Stomach (tissue), 9 donors: Measurements from ENCODE around the gene CELF1. TPM values are rescaled to one million over a fixed set of nuclear protein-coding genes. Genes with fewer than 3 reads are reported as not detected.
A peak's percentile ranks its signal among the peaks of the same experiment; 100 is the strongest.
"Not testable (repeated sequence)": the region's sequence is repeated elsewhere in the genome, so short reads cannot be mapped to it uniquely, and the experiment has no call there.

Source experiments
- DNase-seq, 2 donors: peaks; one replicate each; pipeline versions ENCODE4 v3.0.0 to v3.0.0-alpha.2; 2013 to 2019
- H3K27ac ChIP-seq, 5 donors: fragments of 200-600 bp in 4 of 5; sonication (generic) in 4 of 5; one replicate each; pipeline ENCODE4 v1.5.1; 2013 to 2019; ENCODE audit warnings: mild to moderate bottlenecking in 1 of 5, moderate library complexity in 1 of 5
- H3K27me3 ChIP-seq, 3 donors: fragments of 200-600 bp; sonication (generic); one replicate each; pipeline ENCODE4 v1.5.1; 2017 to 2019; ENCODE audit warnings: mixed run types in 1 of 3
- H3K36me3 ChIP-seq, 4 donors: fragments of 200-600 bp; sonication (generic); 1 replicate in 3 of 4; 2 replicates in 1 of 4; pipeline ENCODE4 v1.5.1; 2016 to 2019
- H3K4me1 ChIP-seq, 4 donors: fragments of 200-600 bp; sonication (generic); one replicate each; pipeline ENCODE4 v1.5.1; 2016 to 2019
- H3K4me3 ChIP-seq, 4 donors: fragments of 200-600 bp; sonication (generic) in 3 of 4; one replicate each; pipeline ENCODE4 v1.5.1; 2016 to 2019; ENCODE audit warnings: mild to moderate bottlenecking in 1 of 4
- H3K9me3 ChIP-seq, 4 donors: fragments of 200-600 bp; sonication (generic); one replicate each; pipeline ENCODE4 v1.5.1; 2016 to 2019
- EP300 ChIP-seq: sonication (generic); formaldehyde crosslinking; IDR thresholded peaks from one replicate; pipeline ENCODE4 v1.6.1; 2017; ENCODE audit warnings: antibody characterized with exemption
- POLR2A ChIP-seq, 4 donors: fragments of 450-650 bp; IDR thresholded peaks; one replicate each; pipeline ENCODE4 v1.6.1; 2016; ENCODE audit warnings: antibody characterized with exemption in 4 of 4, control low read depth in 2 of 4, mild to moderate bottlenecking in 1 of 4, moderate library complexity in 1 of 4
- POLR2AphosphoS5 ChIP-seq, 3 donors: sonication (generic); formaldehyde crosslinking; IDR thresholded peaks; one replicate each; pipeline ENCODE4 v1.6.1; 2016; ENCODE audit warnings: antibody characterized with exemption in 3 of 3
- WGBS, 5 donors: extraction: QIAGEN DNeasy Blood & Tissue Kit in 3 of 5; methylation state at CpG; one replicate each; pipeline versions ENCODE4 v1.1.5 to v1.1.7; 2013 to 2018; 5-methylcytosine and 5-hydroxymethylcytosine counted together
- intact Hi-C: fragments of 100-400 bp; cut with DNase I; formaldehyde crosslinking; loops from one replicate; pipeline ENCODE4 v1.15.1; 2023; ENCODE audit warnings: low total_unique reads
- polyA plus RNA-seq, 3 donors: library from polyadenylated mRNA; stranded (reverse); fragments of 200-250 nt; gene quantifications; one replicate each; pipeline ENCODE4 v1.2.3, GENCODE V29; 2013
- total RNA-seq, 5 donors: library from RNA; depleted of rRNA; stranded (reverse); fragments of >200 nt; gene quantifications; one replicate each; pipeline versions ENCODE4 v1.1.0 to v1.2.3, GENCODE V29; 2014 to 2016
- TF ChIP-seq, protein P1 (sequence below), 7 experiments: fragments of 450-650 bp in 4 of 7; fragments of 200-600 bp in 3 of 7; sonication (generic) in 3 of 7; IDR thresholded peaks; one replicate each; pipeline ENCODE4 v1.5.1; 2016 to 2019; ENCODE audit warnings: antibody characterized with exemption in 7 of 7, control low read depth in 2 of 7, mild to moderate bottlenecking in 1 of 7
- donor health status: healthy with polysubstance abuse.
- donor health status: Bipolar disorder and iron deficiency.
- donor health status: healthy.

The CELF1 gene
- total and polyA plus RNA-seq, 8 donors, result 12.7 to 206 (median 54.4) TPM

DNA sequence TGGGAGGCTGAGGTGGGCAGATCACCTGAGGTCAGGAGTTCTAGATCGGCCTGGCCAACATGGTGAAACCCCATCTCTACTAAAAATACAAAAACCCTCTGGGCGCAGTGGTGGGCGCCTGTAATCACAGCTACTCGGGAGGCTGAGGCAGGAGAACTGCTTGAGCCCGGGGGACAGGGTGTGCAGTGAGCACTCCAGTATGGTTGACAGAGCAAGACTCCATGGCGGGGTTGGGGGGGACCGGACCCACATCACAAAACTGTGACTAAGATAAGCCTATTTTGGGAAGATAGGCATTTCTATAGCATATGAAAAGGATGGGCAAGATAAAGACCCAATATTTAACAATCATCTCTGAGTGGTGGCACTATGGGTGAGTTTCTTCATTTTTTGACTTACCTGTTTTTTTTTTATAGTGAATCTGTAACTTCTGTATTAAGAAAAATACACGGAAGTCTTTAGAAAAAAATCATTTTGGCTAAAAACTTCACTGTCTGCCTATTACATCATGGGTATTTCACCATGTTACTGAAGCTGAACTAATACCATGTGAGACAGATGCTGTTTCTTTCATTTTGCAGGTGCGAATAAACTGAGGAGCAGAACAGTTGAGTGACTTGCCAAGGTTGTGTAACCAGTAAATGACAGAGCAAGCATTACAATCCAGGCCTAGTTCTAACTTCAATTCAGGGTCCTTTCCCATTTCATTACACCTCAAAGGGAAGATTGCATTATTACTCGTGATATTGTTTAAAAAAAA is 2.5 kb downstream of the CELF1 start:
- Histone ChIP-seq H3K27me3 (no peaks in the 10 kb centered on the region), H3K36me3 (peaks cover 0 to 4% (median 0%) of the 10 kb centered on the region in 4 donors), H3K4me3 (peak overlapping the region in 2 of 4 donors; percentile 99), H3K27ac (peak overlapping the region in 2 of 5 donors; percentile 93 to 97), H3K9me3 (no peaks in the 10 kb centered on the region), H3K4me1 (peaks cover 24 to 70% (median 55%) of the 10 kb centered on the region in 4 donors)
- intact Hi-C loops, result no loop called here
- 76 to 87% (median 85%) methylated on average over 10 of the region's 10 CpGs for WGBS, 5 donors
- TF ChIP-seq, protein P1, sequence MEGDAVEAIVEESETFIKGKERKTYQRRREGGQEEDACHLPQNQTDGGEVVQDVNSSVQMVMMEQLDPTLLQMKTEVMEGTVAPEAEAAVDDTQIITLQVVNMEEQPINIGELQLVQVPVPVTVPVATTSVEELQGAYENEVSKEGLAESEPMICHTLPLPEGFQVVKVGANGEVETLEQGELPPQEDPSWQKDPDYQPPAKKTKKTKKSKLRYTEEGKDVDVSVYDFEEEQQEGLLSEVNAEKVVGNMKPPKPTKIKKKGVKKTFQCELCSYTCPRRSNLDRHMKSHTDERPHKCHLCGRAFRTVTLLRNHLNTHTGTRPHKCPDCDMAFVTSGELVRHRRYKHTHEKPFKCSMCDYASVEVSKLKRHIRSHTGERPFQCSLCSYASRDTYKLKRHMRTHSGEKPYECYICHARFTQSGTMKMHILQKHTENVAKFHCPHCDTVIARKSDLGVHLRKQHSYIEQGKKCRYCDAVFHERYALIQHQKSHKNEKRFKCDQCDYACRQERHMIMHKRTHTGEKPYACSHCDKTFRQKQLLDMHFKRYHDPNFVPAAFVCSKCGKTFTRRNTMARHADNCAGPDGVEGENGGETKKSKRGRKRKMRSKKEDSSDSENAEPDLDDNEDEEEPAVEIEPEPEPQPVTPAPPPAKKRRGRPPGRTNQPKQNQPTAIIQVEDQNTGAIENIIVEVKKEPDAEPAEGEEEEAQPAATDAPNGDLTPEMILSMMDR (IDR thresholded peaks at IDR 0.05), result no peak
- TF ChIP-seq EP300, result no peak
- no peak for DNase-seq

DNA sequence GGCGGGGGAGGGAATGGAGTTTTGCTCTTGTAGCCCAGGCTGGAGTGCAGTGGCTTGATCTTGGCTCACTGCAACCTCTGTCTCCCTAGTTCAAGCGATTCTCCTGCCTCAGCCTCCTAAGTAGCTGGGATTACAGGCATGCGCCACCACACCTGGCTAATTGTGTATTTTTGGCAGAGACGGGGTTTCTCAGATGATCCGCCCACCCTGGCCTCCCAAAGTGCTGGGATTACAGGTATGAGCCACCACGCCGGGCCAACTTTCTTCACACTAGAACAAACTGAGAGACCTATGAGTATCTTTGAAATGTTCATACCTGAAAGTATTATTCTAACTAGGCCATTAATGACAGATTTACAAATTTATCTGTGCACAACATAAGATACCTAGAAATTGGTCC is 6.7 kb downstream of the CELF1 start:
- H3K4me3 ChIP-seq, H3K27me3 ChIP-seq, intact Hi-C loops, H3K36me3 ChIP-seq, DNase-seq, H3K9me3 ChIP-seq, H3K27ac ChIP-seq: not testable (repeated sequence)
- 81 to 98% (median 96%) methylated on average over 7 of the region's 7 CpGs for whole genome bisulfite sequencing, 5 donors
- peaks cover 16 to 90% (median 68%) of the 10 kb centered on the region in 4 donors for H3K4me1 ChIP-seq

DNA sequence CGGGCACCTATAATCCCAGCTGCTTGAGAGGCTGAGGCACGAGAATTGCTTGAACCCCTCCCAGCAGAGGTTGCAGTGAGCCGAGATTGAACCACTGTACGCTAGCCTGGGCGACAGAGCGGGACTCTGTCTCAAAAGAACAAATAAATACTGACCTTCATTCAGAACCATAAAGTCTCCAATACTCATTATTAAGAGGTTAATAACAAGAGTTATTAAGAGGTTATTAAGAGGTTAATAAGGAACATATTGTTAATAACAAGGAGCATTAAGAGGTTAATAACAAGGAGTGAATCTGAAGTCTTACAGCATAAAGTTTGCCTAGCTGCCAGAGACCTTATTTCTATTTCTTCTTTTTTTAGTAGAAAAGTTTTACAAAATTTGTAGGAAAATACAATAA is 7.6 kb downstream of the CELF1 start:
- TF ChIP-seq EP300, result no peak
- TF ChIP-seq POLR2AphosphoS5 (IDR thresholded peaks at IDR 0.05), result no peak
- TF ChIP-seq, protein P1 (IDR thresholded peaks at IDR 0.05), result no peak
- no peak for TF ChIP-seq POLR2A (IDR thresholded peaks at IDR 0.05)
- DNase-seq, result no peak
- H3K36me3 ChIP-seq, result peaks cover 0 to 4% (median 1%) of the 10 kb centered on the region in 4 donors
- H3K9me3 ChIP-seq, result no peaks in the 10 kb centered on the region
- H3K4me3 ChIP-seq, result no peak overlapping the region
- H3K27me3 ChIP-seq, result no peaks in the 10 kb centered on the region
- H3K4me1 ChIP-seq, result peaks cover 21 to 90% (median 68%) of the 10 kb centered on the region in 4 donors
- intact Hi-C loops, result no loop called here
- H3K27ac ChIP-seq, result no peak overlapping the region
- WGBS, 5 donors, result 93 to 97% (median 96%) methylated on average over 6 of the region's 6 CpGs

DNA sequence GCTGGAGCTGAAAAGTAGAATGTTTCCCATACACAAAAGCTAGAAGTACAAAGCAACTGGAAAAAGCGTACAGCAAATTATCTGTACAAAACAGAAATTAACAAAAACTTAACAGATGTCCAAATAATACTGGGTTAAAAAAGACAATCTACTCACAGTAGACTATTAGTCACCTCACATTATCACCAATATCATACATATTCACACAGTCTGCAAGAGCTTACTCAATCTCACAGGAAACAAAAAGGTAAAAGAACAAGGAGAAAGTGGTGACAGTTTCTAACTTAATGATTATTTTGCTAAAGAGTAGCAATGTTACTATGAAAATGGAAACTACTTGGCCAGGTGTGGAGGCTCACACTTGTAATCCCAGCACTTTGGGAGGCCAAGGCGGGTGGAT is 11.9 kb downstream of the CELF1 start:
- peaks cover 33 to 94% (median 67%) of the 10 kb centered on the region in 4 donors for H3K4me1 ChIP-seq
- 92 to 98% (median 93%) methylated on average over 2 of the region's 2 CpGs for WGBS, 5 donors

More for the DNA sequence above, 11.9 kb downstream of the CELF1 start:
- Histone ChIP-seq H3K4me3 (no peak overlapping the region), H3K9me3 (no peaks in the 10 kb centered on the region), H3K27ac (peak overlapping the region in 2 of 5 donors; percentile 31 to 63), H3K27me3 (no peaks in the 10 kb centered on the region), H3K36me3 (peaks cover 0 to 4% (median 3%) of the 10 kb centered on the region in 4 donors)
- TF ChIP-seq, protein P1 (IDR thresholded peaks at IDR 0.05), result no peak
- no peak for TF ChIP-seq POLR2A (IDR thresholded peaks at IDR 0.05)
- TF ChIP-seq EP300, result no peak
- TF ChIP-seq POLR2AphosphoS5 (IDR thresholded peaks at IDR 0.05), result no peak
- intact Hi-C loops, result no loop called here
- no peak for DNase-seq
